ENCODE measurements around the gene KIAA0513. TPM values are rescaled to one million over a fixed set of nuclear protein-coding genes. Genes with fewer than 3 reads are reported as not detected.

The KIAA0513 gene
- total RNA-seq, 4 donors from 2014 or later = 6.2 to 8.4 (median 7.5) TPM

DNA sequence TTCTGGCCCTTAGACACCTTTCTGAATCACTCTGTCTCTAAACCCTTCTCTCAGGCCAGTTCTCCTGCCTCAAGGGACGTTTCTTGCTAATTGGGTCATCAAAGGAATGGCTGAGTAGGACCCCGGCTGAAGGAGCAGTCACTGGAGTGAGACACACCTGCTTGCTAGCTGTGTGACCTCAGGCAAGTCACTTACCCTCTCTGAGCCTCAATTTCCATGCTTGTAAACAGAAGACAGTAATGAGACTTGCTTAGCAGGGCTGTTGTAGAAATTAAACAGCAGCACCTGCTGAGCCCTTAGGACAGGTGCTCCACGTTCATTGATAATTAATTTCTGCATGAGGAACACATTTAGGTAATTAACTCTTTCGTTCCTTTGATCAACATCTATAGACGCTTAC lies 77.9 kb downstream of the KIAA0513 start:
- no peaks in the 10 kb centered on the region for H3K36me3 ChIP-seq
- WGBS, 2 donors = 79 to 81% methylated on average over 5 of the region's 5 CpGs
- DNase-seq = no peak
- H3K27ac ChIP-seq = no peak overlapping the region
- intact Hi-C loops (cut with DNase I) = no loop called here
- H3K9me3 ChIP-seq = no peaks in the 10 kb centered on the region
- no peaks in the 10 kb centered on the region for H3K4me1 ChIP-seq
- no peak for TF ChIP-seq POLR2A (IDR thresholded peaks at IDR 0.05)
- no peak for TF ChIP-seq CTCF (IDR thresholded peaks at IDR 0.05)
- H3K4me3 ChIP-seq (replicated peaks in 1 of 3) = no peak overlapping the region
- no peaks in the 10 kb centered on the region for H3K27me3 ChIP-seq

GRCh38 chr16:85107083-85107482 lies 79.5 kb downstream of the KIAA0513 start:
- no peak for DNase-seq
- TF ChIP-seq CTCF (IDR thresholded peaks at IDR 0.05) = no peak
- TF ChIP-seq POLR2A (IDR thresholded peaks at IDR 0.05) = no peak
- Histone ChIP-seq H3K36me3 (no peaks in the 10 kb centered on the region), H3K9me3 (no peaks in the 10 kb centered on the region), H3K4me3 (replicated peaks in 1 of 3) (no peak overlapping the region), H3K4me1 (no peaks in the 10 kb centered on the region), H3K27me3 (no peaks in the 10 kb centered on the region), H3K27ac (no peak overlapping the region)
- intact Hi-C loops (cut with DNase I) = no loop called here
- 80 to 82% methylated on average over 6 to 9 of the region's 9 CpGs for WGBS, 2 donors

GRCh38 chr16:85107532-85107931 lies 79.9 kb downstream of the KIAA0513 start:
- Histone ChIP-seq H3K9me3 (no peaks in the 10 kb centered on the region), H3K27ac (no peak overlapping the region), H3K4me1 (no peaks in the 10 kb centered on the region), H3K4me3 (replicated peaks in 1 of 3) (no peak overlapping the region), H3K36me3 (no peaks in the 10 kb centered on the region), H3K27me3 (no peaks in the 10 kb centered on the region)
- DNase-seq = no peak
- intact Hi-C loops (cut with DNase I) = no loop called here
- 89 to 91% methylated on average over 10 to 11 of the region's 11 CpGs for WGBS, 2 donors
- TF ChIP-seq POLR2A (IDR thresholded peaks at IDR 0.05) (no peak), CTCF (IDR thresholded peaks at IDR 0.05) (no peak)

- 98 to 100% methylated on average over 1 to 19 of the region's 19 CpGs for WGBS, 2 donors
- Histone ChIP-seq H3K4me3 (replicated peaks in 1 of 3) (no peak overlapping the region), H3K27ac (no peak overlapping the region), H3K27me3 (no peaks in the 10 kb centered on the region), H3K4me1 (peaks cover 0 to 5% of the 10 kb centered on the region in 2 donors), H3K36me3 (no peaks in the 10 kb centered on the region), H3K9me3 (no peaks in the 10 kb centered on the region)
- intact Hi-C loops (cut with DNase I) = loop anchor here (10.0 kb wide), 1 partner anchor 605 kb away; no protein-coding TSS in a partner anchor
- no peak for DNase-seq
- TF ChIP-seq CTCF (IDR thresholded peaks at IDR 0.05) (no peak), POLR2A (IDR thresholded peaks at IDR 0.05) (no peak)
These were observed 82.5 kb downstream of the KIAA0513 start for GRCh38 chr16:85110105-85110504.

GRCh38 chr16:85111184-85111583 lies 83.6 kb downstream of the KIAA0513 start:
- H3K27me3 ChIP-seq = no peaks in the 10 kb centered on the region
- H3K4me3 ChIP-seq (replicated peaks in 1 of 3) = no peak overlapping the region
- DNase-seq = no peak
- no peak overlapping the region for H3K27ac ChIP-seq
- H3K36me3 ChIP-seq = no peaks in the 10 kb centered on the region
- no peaks in the 10 kb centered on the region for H3K9me3 ChIP-seq
- TF ChIP-seq POLR2A (IDR thresholded peaks at IDR 0.05) (no peak), CTCF (IDR thresholded peaks at IDR 0.05) (no peak)
- intact Hi-C loops (cut with DNase I) = loop anchor here (10.0 kb wide), 1 partner anchor 604 kb away; no protein-coding TSS in a partner anchor
- 85 to 98% methylated on average over 6 of the region's 9 CpGs for WGBS, 2 donors
- peaks cover 0 to 8% of the 10 kb centered on the region in 2 donors for H3K4me1 ChIP-seq

Measured in thyroid gland (tissue), 4 donors.